HG03565 (cell line): ENCODE results near the gene CHCHD4.

Source experiments
- ATAC-seq: cut with Tn5 transposase; IDR thresholded peaks from one replicate; pipeline ENCODE4 v1.9.1; 2021; ENCODE audit warnings: mild to moderate bottlenecking, moderate library complexity; ENCODE audit not compliant: unreplicated experiment

CHCHD4 gene

DNA sequence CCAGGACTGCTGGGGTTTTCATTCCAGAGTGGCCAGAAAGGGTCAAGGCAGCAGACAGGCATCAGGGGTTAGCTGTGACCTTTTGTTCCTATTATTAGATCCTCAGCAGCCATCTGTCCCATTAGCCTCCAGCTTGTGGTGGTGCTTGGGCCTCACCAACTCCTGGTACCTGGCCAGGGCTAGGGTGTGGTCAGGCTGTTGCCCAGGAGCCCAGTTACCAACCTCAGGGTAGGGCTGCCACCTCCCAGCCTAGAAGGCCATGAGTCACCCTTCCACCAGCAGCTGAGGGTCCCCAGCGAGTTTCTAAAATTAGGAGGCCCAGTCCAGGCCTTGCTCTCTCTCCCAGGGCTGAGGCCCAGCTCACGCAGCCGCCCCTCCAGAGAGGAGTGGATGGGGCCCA, 12.3 kb upstream of the CHCHD4 start:
- no peak for ATAC-seq

DNA sequence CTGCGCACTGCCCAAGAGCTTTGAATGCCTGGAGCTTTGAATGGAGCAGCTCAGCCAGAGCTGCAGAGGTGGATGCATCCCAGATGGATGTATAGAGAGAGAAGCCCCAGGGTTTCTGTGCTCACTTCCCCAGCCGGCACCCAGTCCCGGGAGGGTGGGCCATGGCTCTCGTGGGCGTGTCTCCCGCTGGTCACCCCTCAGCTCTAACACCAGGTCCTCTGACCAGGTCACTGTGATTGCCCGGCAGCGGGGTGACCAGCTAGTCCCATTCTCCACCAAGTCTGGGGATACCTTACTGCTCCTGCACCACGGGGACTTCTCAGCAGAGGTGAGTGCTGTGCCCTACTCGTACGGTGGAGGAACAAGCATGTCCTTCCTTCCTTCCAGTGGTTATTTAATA, 10.9 kb upstream of the CHCHD4 start:
- no peak for ATAC-seq

DNA sequence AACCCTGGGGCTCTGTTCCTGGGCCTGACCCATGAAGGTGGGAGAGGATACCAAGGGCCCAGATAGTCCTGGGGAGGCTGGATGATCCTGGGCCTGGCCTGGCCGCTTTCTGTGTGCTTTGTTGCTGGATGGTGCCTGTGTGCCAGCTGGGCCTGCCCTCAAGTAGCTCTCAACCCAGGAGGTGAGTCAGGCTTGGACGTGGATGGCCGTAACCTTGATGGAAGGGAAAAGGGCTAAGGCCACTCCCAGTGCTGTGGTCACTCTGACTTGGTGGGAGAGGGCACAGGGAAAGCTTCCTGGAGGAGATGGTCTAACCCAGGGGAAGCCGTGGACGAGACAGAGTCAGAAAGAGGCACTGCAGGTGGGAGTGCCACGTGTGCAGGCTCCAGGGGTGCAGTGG, 9.6 kb upstream of the CHCHD4 start:
- no peak for ATAC-seq

DNA sequence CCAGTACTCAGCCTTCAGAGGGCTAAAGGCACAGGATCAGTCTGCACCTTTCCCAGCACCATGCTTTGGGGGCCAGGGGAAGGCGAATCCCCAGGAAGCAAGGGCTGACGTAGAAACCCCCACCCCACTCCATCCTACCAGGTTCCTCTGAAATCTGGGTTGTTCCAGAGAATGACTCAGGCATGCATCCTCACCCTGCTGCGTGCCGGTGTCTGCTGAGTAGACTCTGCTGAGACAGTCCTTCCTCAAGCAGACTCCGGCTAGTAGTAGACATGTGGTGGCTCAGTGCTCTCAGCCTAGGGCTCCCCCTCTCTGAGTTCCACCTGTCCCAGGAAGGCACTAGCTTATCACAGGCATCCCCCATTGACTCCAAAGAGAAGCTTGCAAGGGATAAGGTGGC, 9.2 kb upstream of the CHCHD4 start:
- no peak for ATAC-seq

DNA sequence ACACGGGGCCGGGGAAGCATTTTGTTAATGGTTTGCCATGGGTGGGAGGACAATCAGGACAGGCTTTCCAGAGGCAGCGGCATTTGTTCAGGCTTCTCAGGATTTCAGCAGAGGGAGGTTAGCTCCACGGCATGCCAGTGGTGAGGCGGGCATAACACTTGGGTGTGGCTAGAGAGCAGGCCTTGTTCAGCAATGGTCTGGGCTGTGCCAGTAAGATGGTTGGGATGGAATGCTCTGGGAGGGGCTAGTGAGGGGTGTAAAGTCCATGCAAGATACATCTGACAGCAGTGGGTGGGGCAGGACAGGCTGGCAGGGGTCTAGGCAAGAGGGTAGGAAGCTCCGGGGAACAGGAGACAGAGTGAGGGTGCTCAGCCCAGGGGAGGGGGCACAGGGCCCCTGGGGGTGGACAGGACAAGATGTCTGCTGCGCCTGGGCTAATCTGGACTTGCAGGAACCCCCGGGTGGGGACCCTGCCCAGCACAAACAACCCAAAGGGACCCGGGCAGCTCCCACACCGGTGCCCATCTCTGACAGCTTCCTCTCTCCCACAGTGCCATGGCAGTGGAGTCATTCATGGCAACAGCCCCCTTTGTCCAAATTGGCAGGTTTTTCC, 8.6 kb upstream of the CHCHD4 start:
- no peak for ATAC-seq

DNA sequence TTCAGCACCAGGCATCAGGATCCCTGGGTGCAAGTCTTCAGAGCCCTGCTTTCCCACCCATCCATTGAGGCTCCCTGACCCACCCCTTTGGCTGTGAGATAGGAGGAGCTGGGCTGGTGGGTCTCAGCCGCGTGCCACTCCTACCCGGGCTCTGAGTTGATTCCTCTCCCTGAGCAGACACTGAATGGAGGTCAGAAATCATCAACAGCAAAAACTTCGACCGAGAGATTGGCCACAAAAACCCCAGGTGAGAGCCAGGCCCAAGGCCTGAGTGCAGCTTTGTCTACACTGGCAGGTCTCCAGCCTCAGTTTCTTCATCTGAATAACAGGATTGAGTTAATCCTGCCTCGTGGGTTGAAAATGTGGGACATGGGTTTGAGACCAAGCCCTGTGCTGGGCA, 8.0 kb upstream of the CHCHD4 start:
- ATAC-seq: no peak

DNA sequence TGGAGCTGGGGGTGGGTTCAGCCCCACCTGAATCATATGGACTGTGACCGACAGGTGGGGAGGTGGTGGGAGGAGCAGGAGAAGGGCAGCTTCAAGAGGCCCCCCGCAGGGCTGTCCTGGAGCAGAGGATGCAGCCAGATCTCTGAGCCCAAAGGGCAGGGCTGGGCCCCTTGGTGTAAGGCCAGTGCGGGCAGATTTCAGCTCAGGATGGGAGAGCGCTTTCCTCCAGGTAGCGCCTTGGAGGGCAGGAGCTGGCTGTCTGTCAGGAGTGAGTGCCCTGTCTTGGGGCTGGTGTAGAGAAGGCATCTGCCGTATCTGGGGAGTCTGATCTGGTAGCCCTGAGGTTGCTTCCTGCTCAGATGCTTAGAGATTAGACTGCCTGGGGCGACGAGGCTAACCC, 7.5 kb upstream of the CHCHD4 start:
- no peak for ATAC-seq

DNA sequence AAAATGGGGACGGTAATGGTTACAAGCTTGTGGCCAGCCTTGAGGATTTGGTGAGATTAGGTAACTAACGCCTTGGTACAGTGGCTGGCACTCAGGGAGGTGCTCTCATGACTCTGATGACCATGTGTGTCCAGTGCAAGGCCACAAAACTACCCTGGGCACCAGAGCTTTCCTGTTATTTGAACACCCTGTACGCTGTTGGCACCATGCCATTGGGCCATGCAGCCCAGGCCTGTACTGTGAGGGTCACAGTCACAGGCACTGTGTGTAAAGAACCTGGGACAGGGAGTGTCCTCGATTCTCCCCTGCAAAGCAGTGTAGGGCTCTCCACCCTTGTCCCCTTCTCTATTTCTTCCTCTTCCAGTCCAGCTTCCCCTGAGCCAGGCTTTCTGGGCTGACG, 6.5 kb upstream of the CHCHD4 start:
- ATAC-seq: no peak

DNA sequence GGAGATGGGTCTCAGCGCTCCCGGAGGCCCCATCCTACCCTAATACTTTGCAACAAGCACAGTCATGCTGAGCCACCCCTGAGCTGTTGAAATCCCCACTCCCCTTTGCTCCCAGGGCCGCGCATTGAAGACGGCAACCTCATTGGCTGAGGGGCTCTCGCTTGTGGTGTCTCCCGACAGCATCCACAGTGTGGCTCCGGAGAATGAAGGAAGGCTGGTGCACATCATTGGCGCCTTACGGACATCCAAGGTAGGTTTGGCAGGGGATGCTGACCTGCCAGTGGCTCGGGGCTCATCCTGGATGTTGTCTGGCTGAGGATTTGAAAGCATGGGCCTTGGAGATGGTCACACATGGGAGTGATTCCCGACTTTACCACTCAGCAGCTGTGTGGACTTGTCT, 6.0 kb upstream of the CHCHD4 start:
- no peak for ATAC-seq

DNA sequence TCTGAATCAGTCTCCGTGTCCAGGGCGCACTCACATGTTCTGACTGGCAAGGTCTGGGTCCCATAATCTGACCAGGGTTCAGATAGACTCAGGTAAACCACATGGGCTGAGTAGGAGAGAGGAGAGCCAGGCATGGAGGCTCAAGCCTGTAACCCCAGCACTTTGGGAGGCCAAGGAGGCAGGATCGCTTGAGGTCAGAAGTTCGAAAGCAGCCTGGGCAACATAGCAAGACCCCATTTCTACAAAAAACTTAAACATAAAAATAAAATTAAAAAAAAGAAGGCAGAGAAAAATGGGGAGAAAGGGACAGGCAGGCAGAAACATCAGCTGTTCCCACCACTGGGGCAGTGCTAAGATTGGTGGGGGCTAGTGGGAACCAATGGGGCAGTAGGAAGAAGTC, 5.6 kb upstream of the CHCHD4 start:
- no peak for ATAC-seq

DNA sequence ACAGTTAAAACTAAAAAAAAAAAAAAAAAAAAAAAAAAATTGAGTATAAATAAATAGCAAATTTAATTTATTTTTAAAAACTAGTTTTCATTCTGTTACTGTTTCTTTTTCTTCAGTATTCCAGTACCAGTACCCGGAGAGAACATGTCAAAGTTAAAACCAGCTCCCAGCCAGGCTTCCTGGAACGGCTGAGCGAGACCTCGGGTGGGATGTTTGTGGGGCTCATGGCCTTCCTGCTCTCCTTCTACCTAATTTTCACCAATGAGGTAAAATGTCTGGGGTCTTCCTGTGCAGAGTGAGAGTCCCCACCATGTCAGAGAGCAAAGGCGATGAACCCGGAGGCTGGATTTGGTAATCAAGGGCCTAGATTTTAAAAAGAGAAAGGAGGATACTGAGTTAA, 4.6 kb upstream of the CHCHD4 start:
- no peak for ATAC-seq

DNA sequence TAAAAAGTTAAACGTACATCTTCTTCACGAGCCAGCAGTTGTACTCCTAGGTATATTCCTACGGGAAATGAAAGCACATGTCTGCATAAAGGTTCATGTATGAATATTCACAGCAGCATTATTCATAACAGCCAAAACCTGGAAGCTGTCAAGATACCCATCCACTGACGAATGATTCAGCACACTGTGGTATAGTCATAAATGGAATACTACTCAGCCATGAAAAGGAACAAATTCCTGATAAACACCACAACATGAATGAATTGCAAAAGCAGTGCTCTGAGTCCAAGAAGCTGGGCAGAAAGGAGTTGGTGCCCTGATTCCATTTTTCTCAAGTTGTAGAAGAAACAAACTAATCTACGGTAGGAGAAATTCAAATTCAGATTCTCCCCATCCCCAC, 4.1 kb upstream of the CHCHD4 start:
- no peak for ATAC-seq

DNA sequence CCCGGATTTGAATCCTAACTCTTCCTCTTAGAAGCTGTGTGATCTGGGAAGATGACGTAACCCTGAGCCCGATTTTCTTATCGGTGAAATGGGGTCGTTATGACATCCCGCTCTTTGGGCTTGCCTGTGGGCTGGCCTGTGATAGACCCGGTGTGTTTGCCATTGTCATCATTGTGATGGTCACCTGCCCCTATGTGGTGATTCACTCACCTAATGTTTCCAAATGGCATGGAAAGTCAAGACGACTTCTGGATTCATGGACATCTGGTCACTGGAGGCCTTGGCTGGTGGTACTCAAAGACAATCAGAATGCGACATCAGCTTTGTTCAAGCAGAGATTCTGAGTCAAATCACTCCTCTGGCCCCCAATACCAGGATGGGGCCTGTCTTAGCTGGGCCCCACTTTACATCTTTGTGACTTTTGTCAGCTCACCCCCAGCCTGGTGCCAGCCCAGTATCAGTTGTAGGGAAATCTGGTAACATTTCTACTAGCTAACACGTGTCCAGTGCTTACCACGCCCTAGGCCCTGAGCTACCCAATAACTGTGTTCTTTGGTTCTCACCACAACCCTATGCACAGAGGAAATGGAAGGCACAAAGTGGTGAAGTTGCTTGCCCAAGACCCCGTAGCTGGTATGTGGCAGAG, 3.0 kb upstream of the CHCHD4 start:
- ATAC-seq: no peak

DNA sequence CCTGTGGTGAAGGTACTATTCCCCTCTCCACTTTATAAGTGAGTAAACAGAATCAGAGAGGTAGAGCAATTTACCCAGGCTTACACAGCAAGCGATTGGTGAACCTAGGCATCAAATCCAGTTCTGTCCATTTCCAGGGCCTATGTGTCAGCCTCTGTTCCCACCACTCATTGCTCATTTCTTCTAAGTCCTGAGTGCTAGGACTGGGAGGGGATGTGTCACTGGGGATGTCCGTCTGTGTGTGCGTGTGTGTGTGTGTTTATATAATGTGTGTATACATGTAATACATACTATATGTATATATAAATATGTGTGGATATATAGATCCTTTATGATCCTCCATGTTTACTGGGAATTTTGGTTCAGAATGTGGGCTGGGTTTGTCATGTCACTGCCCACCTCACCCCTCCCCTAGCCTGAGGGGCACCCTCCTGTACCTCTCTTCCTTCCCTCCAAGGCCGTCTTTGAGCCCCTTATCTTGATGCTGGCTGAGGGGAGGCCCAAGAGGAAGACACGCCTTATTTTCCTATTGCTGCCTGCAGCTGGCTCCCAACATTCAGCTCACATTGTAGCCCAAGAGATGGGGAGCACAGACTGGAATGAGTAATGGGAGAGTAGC, 2.3 kb upstream of the CHCHD4 start:
- ATAC-seq: no peak

DNA sequence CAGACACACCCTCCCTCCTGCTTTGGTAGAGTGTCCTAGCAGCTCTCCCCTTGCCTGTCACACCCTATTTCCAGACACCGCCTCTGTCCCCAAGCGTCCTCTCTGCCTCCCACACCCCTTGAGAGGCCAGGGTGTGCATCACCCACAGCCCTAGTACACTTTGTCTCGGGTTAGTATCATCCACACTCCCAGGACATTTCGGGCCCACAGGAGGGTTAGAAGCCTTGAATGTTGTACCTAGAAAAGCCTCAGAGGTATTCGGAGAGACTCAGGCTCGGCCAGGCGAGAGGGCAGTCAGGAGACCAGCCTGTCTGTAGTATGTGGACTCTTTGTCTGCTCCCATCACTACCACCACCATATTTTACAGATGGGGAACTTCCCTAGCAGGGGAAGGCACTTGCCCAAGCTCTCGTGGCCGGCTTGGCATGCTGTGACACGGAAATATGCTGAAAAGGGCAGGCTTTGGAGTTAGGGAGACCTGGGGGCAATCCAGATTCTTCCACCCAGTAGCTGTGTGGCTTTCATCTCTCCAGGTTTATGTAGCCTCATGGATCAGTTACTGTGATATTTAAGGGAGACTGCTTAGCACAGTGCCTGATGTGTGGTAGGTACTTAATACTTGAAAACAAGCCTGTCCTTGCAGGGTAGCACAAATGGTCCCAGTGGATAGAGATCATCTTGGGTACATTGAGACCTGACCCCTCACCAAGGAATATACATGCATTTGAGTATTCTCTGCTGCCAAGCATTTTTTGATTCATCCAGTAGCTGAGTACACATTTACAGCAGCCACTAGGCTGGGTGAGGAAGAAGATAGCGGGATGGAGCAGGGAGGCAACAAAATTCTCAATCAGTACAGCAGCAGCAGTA, 1.6 kb upstream of the CHCHD4 start:
- ATAC-seq: no peak

DNA sequence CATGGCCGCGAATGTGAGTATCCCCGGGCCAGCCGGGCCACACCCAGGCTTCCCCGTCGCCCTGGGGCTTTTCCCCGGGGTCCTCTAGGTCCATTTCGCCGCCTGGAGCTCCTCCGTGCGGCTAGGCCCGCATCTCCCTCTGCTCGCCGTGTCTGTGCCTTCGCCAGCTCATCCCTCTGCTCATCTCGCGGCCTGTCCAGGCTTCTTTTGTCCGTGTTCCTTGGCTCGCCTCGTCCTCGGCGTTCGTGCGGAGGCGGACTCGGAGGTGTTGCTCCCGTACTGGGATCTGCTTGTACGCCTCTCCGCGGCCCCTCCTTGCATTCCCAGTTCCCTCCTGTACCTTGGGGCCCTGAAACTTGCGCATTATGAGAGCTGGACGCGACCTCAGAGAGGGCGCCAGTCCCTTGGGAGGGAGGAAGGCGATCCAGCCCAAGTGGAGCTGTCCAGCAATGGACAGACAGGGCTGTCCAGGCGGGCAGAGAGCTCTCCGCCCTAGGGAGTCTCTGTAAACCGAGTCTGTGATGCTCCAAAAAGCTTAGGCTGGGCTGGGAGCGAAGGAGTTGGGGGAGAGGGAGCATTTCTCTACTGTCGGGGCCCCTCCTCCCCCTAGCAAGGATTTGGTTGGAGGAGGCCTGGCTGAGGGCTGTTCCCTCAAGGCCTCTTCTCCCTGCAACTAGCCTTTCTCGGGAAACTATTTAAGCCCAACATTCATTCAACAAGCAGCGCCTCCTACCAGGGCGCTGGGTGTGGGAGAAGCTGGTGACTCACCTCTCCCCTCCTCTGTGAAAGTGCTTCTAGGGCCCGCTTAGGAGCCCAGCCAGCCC, 735 bp upstream of the CHCHD4 start:
- ATAC-seq: no peak

DNA sequence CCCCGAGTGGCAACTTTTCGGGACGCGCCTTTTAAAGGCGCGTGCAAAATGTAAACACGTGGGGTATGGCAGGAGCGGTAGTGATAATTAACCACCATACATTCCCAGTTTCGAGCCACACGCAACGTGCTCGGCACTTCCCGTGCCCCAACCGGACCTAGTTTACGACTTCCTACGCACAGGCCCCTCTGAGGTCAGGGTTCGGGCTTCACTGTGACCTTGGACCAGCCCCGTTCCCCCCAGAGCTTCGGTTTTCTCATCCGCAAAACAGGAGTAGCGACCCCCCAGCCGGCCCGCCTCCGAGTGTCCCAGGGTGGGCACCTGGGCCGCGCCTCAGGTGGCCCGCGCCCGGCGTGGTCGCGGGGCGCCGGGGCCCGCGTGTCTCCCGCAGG, 451 bp downstream of the CHCHD4 start:
- peak; percentile 23 for ATAC-seq

DNA sequence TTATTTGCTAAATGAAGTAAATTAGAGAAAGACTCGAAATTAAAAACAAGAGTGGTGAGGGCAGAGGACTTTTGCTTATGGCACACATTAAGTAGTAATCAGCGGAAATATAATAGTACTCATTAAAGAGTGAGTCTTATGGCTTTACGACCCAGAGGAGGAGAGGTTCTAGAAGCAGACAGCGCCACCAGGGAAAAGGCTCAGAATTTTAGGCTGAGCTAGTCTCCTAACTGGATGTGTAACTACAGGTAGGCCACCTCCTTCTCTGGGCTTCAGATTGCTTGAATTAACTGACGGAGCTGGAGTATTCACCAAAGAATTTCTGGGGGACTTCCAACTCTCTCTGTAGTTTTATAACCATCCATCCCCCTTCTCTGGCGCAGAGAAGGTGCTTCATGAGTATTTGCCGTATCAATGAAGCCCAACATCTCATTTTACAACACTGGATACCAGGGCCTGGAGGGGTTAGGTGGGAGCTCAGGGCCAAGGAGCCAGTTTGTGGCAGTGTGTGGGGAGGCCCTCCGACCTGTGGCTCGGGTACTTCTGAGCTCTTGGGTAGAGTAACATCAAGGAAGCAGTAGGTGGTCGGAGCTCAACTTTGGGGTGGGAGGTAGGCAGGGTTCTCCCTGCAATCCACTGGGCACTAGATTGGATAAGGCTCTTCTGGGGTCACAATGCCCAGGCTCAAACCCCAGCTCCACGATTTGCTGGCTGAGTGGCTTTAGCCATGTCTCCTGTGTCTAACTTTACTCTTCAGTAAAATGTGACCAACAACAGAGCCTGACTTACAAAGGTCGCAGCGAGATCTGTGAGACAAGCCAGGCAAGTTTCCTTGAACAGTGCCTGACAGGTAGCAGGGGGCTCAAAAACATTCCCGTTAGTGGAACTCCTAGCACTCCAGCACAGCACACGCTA, 1.1 kb downstream of the CHCHD4 start:
- no peak for ATAC-seq

DNA sequence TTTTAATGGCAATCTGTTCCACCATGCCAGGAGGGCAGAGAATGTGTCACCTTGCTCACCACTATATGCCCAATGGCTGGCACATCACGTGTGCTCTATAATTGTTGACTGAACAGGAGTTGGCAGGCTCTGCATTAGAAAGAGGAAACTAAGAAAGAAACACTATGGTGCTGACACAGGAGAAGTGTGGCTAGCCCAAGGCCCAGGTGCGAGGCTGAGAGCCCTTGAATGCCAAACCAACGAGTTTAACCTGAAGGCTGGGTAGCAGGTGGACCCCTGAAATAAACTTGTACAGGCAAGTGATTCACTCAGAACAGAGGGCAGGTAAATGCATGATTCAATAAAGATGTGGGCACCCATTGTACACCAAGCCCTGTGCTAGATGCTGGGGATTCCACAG, 2.4 kb downstream of the CHCHD4 start:
- ATAC-seq: no peak

DNA sequence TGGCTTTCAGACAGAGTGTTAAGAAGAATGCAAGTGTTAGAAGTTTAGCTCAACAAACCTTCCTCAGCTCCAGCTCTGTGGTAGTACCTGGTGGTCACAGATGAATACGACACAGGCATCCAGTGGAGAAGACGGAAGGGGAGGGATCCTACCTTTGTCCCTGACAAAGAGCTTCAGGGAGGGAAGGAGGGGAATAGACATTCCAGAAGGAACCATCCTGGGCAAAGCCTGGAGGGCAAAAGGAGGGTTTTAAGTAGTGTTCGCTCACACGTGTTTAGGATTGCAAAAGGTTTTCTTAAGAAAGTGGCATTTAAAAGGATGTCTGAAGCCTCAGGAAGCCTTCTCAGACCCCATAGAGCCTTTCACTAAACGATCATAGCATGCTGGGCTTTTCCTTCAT, 2.8 kb downstream of the CHCHD4 start:
- ATAC-seq: no peak
